ENCODE results near the gene SBF2.

- TF ChIP-seq, protein P1, sequence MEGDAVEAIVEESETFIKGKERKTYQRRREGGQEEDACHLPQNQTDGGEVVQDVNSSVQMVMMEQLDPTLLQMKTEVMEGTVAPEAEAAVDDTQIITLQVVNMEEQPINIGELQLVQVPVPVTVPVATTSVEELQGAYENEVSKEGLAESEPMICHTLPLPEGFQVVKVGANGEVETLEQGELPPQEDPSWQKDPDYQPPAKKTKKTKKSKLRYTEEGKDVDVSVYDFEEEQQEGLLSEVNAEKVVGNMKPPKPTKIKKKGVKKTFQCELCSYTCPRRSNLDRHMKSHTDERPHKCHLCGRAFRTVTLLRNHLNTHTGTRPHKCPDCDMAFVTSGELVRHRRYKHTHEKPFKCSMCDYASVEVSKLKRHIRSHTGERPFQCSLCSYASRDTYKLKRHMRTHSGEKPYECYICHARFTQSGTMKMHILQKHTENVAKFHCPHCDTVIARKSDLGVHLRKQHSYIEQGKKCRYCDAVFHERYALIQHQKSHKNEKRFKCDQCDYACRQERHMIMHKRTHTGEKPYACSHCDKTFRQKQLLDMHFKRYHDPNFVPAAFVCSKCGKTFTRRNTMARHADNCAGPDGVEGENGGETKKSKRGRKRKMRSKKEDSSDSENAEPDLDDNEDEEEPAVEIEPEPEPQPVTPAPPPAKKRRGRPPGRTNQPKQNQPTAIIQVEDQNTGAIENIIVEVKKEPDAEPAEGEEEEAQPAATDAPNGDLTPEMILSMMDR (IDR thresholded peaks at IDR 0.05): no peak
- no peak for TF ChIP-seq POLR2A (IDR thresholded peaks at IDR 0.05)
These were observed 71.6 kb downstream of the SBF2 start for GRCh38 chr11:10222399-10222798.

All from esophagus squamous epithelium (tissue), 4 donors.